OCI-LY3 (cell line): ENCODE results near the gene FLT1.

Experiments used
- H2AFZ ChIP-seq: fragments of 200-600, 300-600 bp; shearing (Covaris generic); 2 replicates; pipeline ENCODE4 v1.6.0; 2014; ENCODE audit warnings: antibody characterized with exemption, low read depth, low read length
- H3K27ac ChIP-seq: fragments of 200-600, 300-600 bp; sonication (generic); 2 replicates; pipeline ENCODE4 v1.5.1; 2014; ENCODE audit warnings: mild to moderate bottlenecking, low read length, moderate library complexity, mixed read lengths
- H3K27me3 ChIP-seq: fragments of 200-600, 300-600 bp; sonication (generic); 2 replicates; pipeline ENCODE4 v1.6.1; 2014; ENCODE audit warnings: low read depth, low read length, mixed read lengths
- H3K36me3 ChIP-seq: fragments of 200-600, 300-600 bp; sonication (generic); replicated peaks from 2 replicates; pipeline ENCODE3; 2014; ENCODE audit warnings: low read depth, low read length, mixed read lengths
- H3K4me1 ChIP-seq: fragments of 300-600, 200-600 bp; sonication (generic); 2 replicates; pipeline ENCODE4 v1.6.1; 2014; ENCODE audit warnings: low read length, mixed read lengths
- H3K4me2 ChIP-seq: fragments of 200-600, 300-600 bp; sonication (generic); 2 replicates; pipeline ENCODE4 v1.6.1; 2014; ENCODE audit warnings: low read length, mixed read lengths
- H3K4me3 ChIP-seq: fragments of 300-600, 200-600 bp; sonication (generic); 2 replicates; pipeline ENCODE4 v1.5.1; 2014; ENCODE audit warnings: antibody characterized with exemption, mild to moderate bottlenecking, low read length, moderate library complexity
- H3K79me2 ChIP-seq: fragments of 300-600, 200-600 bp; shearing (Covaris generic); 2 replicates; pipeline ENCODE4 v1.6.1; 2014; ENCODE audit warnings: mild to moderate bottlenecking, low read length, mixed read lengths
- H3K9ac ChIP-seq: fragments of 300-600, 200-600 bp; shearing (Covaris generic); 2 replicates; pipeline ENCODE4 v1.6.0; 2014; ENCODE audit warnings: mild to moderate bottlenecking, low read length, moderate library complexity
- H3K9me3 ChIP-seq: fragments of 200-600, 300-600 bp; shearing (Covaris generic); 2 replicates; pipeline ENCODE4 v1.6.1; 2014; ENCODE audit warnings: low read length, mixed read lengths; ENCODE audit not compliant: insufficient read depth
- H4K20me1 ChIP-seq: fragments of 200-600, 300-600 bp; sonication (generic); 2 replicates; pipeline ENCODE4 v1.6.1; 2016; ENCODE audit warnings: low read length, mixed read lengths; ENCODE audit not compliant: insufficient read depth
- EZH2phosphoT487 ChIP-seq: fragments of 200-600 bp; shearing (Covaris generic); IDR thresholded peaks from 2 replicates; pipeline ENCODE4 v1.6.1; 2018; ENCODE audit warnings: antibody characterized with exemption, mixed run types, low read depth
- TF ChIP-seq, protein P1 (sequence below): fragments of 200-600, 300-600 bp; sonication (generic); IDR thresholded peaks from 2 replicates; pipeline ENCODE4 v1.5.1; 2014; ENCODE audit warnings: antibody characterized with exemption, low read length, low read depth

FLT1 gene

DNA sequence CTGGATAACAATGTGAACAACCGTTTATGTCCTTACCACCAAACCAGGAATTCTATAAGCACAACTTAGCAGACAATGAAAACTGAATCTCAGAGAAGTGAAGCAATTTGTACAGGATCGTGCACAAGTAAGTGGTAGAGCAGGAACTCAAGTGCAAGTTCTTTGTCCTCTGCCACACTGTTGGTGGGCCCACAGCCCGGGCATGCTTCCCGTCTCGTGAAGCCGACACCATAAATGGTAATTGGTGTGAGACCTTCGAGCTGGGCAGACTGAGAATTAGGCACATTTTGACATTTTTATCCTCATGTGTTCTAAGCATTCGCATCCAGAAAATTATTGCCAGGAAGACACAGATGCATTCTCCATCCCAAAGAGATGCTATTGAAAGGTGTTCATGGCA, 27.9 kb upstream of the FLT1 start:
- Histone ChIP-seq H3K36me3 (no peaks in the 10 kb centered on the region), H3K79me2 (no peaks in the 10 kb centered on the region), H3K4me1 (peaks cover 47% of the 10 kb centered on the region), H3K27me3 (peaks cover 2% of the 10 kb centered on the region), H3K9ac (no peak overlapping the region), H3K4me2 (peak overlapping the region; percentile 58; the same call in 1 of the 2 replicates), H3K4me3 (no peak overlapping the region), H2AFZ (no peak overlapping the region), H3K9me3 (peaks cover 3% of the 10 kb centered on the region; the same call in 1 of the 2 replicates), H4K20me1 (no peaks in the 10 kb centered on the region), H3K27ac (peak overlapping the region; percentile 77)
- TF ChIP-seq, protein P1, sequence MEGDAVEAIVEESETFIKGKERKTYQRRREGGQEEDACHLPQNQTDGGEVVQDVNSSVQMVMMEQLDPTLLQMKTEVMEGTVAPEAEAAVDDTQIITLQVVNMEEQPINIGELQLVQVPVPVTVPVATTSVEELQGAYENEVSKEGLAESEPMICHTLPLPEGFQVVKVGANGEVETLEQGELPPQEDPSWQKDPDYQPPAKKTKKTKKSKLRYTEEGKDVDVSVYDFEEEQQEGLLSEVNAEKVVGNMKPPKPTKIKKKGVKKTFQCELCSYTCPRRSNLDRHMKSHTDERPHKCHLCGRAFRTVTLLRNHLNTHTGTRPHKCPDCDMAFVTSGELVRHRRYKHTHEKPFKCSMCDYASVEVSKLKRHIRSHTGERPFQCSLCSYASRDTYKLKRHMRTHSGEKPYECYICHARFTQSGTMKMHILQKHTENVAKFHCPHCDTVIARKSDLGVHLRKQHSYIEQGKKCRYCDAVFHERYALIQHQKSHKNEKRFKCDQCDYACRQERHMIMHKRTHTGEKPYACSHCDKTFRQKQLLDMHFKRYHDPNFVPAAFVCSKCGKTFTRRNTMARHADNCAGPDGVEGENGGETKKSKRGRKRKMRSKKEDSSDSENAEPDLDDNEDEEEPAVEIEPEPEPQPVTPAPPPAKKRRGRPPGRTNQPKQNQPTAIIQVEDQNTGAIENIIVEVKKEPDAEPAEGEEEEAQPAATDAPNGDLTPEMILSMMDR: no peak
- no peak for TF ChIP-seq EZH2phosphoT487

- Histone ChIP-seq H3K79me2 (no peaks in the 10 kb centered on the region), H4K20me1 (no peaks in the 10 kb centered on the region), H2AFZ (no peak overlapping the region), H3K9ac (no peak overlapping the region), H3K36me3 (no peaks in the 10 kb centered on the region), H3K27ac (no peak overlapping the region), H3K4me1 (no peaks in the 10 kb centered on the region), H3K4me2 (no peak overlapping the region), H3K9me3 (no peaks in the 10 kb centered on the region), H3K27me3 (no peaks in the 10 kb centered on the region), H3K4me3 (no peak overlapping the region)
- no peak for TF ChIP-seq EZH2phosphoT487
- TF ChIP-seq, protein P1: no peak
These were observed 18.8 kb upstream of the FLT1 start for GRCh38 chr13:28513745-28514144.

DNA sequence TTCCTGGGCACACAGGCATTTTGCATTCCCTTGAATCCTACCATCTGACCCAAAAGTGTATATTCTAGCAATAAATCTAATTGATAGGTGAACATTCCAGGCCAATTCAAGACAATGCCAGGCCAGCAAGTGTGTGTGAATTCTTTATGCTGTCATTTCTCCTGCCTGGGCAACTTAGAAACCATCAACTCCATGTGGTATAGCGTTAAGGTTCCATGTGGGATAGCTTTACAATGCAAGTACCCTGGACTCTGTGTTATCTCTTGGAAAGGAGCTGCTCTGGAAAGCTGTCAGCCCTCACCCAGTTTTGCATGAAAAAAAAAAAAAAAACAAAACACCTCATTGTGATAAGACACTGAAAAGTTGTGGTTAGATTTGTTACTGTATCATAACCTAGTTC, 15.6 kb upstream of the FLT1 start:
- no peaks in the 10 kb centered on the region for H3K4me1 ChIP-seq
- TF ChIP-seq EZH2phosphoT487: no peak
- TF ChIP-seq, protein P1: no peak
- H3K4me2 ChIP-seq: no peak overlapping the region
- no peaks in the 10 kb centered on the region for H3K36me3 ChIP-seq
- H4K20me1 ChIP-seq: no peaks in the 10 kb centered on the region
- H3K79me2 ChIP-seq: no peaks in the 10 kb centered on the region
- no peaks in the 10 kb centered on the region for H3K9me3 ChIP-seq
- H3K27ac ChIP-seq: no peak overlapping the region
- H2AFZ ChIP-seq: no peak overlapping the region
- H3K9ac ChIP-seq: no peak overlapping the region
- H3K27me3 ChIP-seq: no peaks in the 10 kb centered on the region
- no peak overlapping the region for H3K4me3 ChIP-seq

DNA sequence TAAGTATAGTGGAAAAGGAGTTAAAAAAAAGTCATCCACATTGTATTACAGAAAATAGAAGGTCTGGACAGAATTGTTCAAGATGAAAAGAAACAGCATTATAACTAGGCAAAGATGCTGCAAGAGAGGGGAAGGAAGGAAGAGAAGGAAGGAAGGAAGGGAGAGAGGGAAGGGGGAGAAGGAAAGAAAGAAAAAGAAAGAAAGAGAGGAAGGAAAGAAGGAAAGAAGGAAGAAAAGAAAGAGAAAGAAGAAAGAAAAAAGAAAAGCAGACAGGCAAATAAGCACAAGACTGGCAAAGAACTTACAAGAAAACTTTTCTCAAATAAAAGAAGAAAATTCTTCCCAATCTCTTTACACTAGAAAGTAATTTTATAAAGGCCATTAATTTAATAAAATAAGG, 15.1 kb upstream of the FLT1 start:
- H4K20me1 ChIP-seq: no peaks in the 10 kb centered on the region
- no peak overlapping the region for H3K4me2 ChIP-seq
- no peaks in the 10 kb centered on the region for H3K27me3 ChIP-seq
- H3K9me3 ChIP-seq: no peaks in the 10 kb centered on the region
- no peak overlapping the region for H2AFZ ChIP-seq
- H3K36me3 ChIP-seq: no peaks in the 10 kb centered on the region
- H3K9ac ChIP-seq: no peak overlapping the region
- no peak overlapping the region for H3K27ac ChIP-seq
- no peak overlapping the region for H3K4me3 ChIP-seq
- TF ChIP-seq, protein P1: no peak
- TF ChIP-seq EZH2phosphoT487: no peak
- H3K4me1 ChIP-seq: no peaks in the 10 kb centered on the region
- no peaks in the 10 kb centered on the region for H3K79me2 ChIP-seq
